Kidney epithelial cell (primary cell): ENCODE measurements around the gene CMSS1. TPM values are rescaled to one million over a fixed set of nuclear protein-coding genes. Genes with fewer than 3 reads are reported as not detected.

Source experiments
- DNase-seq: peaks from one replicate; pipeline ENCODE4 v3.0.0-alpha.2; 2010; ENCODE audit warnings: low read depth
- H3K27me3 ChIP-seq: 2 replicates; pipeline ENCODE4 v1.6.0; 2011; ENCODE audit warnings: low read length; ENCODE audit not compliant: control insufficient read depth, insufficient read depth
- H3K36me3 ChIP-seq: 2 replicates; pipeline ENCODE4 v1.5.1; 2011; ENCODE audit warnings: low read length; ENCODE audit not compliant: control insufficient read depth, insufficient read depth
- H3K4me3 ChIP-seq: 2 replicates; pipeline ENCODE4 v1.5.1; 2011; ENCODE audit warnings: low read depth, mild to moderate bottlenecking, control low read depth, low read length
- CTCF ChIP-seq: IDR thresholded peaks from 2 replicates; pipeline ENCODE4 v1.5.1; 2011; ENCODE audit warnings: mild to moderate bottlenecking, moderate library complexity, low read length, control low read depth, inconsistent platforms; ENCODE audit not compliant: insufficient read depth, poor library complexity, severe bottlenecking
- total RNA-seq: library from RNA; depleted of rRNA; stranded (reverse); fragments of >200 nt; gene quantifications from 2 replicates; pipeline ENCODE4 v1.2.3, GENCODE V29; 2015

Gene CMSS1
- total RNA-seq, 1 donor from 2014 or later: 36.9 TPM

GRCh38 chr3:100106531-100107141 is 289.0 kb downstream of the CMSS1 start:
- TF ChIP-seq CTCF: no peak
- DNase-seq: no peak
- no peaks in the 10 kb centered on the region for H3K27me3 ChIP-seq

GRCh38 chr3:100107221-100107814 is 289.7 kb downstream of the CMSS1 start:
- no peak for DNase-seq
- Histone ChIP-seq H3K36me3 (no peaks in the 10 kb centered on the region), H3K27me3 (no peaks in the 10 kb centered on the region), H3K4me3 (no peak overlapping the region)
- no peak for TF ChIP-seq CTCF

More at GRCh38 chr3:100106531-100107141, 289.0 kb downstream of the CMSS1 start:
- Histone ChIP-seq H3K36me3 (no peaks in the 10 kb centered on the region), H3K4me3 (no peak overlapping the region)

GRCh38 chr3:100108464-100109079 is 290.9 kb downstream of the CMSS1 start:
- Histone ChIP-seq H3K36me3 (no peaks in the 10 kb centered on the region), H3K27me3 (no peaks in the 10 kb centered on the region), H3K4me3 (no peak overlapping the region)
- no peak for TF ChIP-seq CTCF
- DNase-seq: no peak

DNA sequence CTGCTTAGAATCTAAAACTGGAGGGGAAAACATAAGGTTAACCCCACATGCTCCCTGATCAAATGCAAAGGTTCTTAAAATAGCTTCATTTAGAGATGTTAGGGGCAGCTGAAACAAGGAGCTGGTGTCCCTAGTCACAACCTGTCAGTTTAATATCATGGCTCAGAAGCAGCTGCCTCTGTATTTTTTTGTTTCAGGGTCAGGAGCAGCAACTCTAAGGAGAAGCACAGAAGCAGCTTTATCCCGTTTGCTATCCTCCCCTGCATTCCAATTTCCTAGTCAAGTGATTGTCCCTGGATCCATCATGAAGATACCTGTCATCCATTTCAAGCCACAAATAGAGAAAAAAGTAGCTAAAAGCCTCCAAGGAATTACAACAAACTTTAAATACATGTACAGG is 292.5 kb downstream of the CMSS1 start:
- no peak for TF ChIP-seq CTCF
- no peaks in the 10 kb centered on the region for H3K27me3 ChIP-seq
- H3K4me3 ChIP-seq: no peak overlapping the region
- no peak for DNase-seq
- H3K36me3 ChIP-seq: no peaks in the 10 kb centered on the region

GRCh38 chr3:100111728-100112127 is 294.1 kb downstream of the CMSS1 start:
- no peak for TF ChIP-seq CTCF
- Histone ChIP-seq H3K36me3 (no peaks in the 10 kb centered on the region), H3K4me3 (no peak overlapping the region), H3K27me3 (no peaks in the 10 kb centered on the region)
- no peak for DNase-seq
